HG03565 (cell line): Measurements from ENCODE around the gene DCDC2B.
A peak's percentile ranks its signal among the peaks of the same experiment; 100 is the strongest.
"Not testable (repeated sequence)": the region's sequence is repeated elsewhere in the genome, so short reads cannot be mapped to it uniquely, and the experiment has no call there.

Source experiments
- ATAC-seq: cut with Tn5 transposase; IDR thresholded peaks from one replicate; pipeline ENCODE4 v1.9.1; 2021; ENCODE audit warnings: mild to moderate bottlenecking, moderate library complexity; ENCODE audit not compliant: unreplicated experiment

DCDC2B gene

DNA sequence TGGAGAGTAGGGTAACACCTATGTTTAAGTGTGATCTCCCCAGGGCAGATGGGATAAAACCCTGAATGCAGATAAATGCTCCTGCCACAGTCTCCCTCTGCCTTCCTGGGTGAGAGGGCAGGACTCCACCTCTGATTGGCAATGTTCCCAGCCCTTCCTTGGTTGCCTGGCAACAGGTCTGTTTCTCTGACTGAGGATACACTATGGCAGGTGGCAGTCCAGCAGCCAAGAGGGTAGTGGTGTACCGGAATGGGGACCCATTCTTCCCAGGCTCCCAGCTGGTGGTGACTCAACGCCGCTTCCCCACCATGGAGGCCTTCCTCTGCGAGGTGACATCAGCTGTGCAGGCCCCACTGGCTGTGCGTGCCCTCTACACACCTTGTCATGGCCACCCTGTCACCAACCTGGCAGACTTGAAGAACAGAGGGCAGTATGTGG lies at the start of gene DCDC2B:
Gene DCDC2B (plus strand): TSS at position 199 of the 438 bp plus-strand sequence. CDS start 5 bp downstream, at position 204.
- ATAC-seq, result no peak

DNA sequence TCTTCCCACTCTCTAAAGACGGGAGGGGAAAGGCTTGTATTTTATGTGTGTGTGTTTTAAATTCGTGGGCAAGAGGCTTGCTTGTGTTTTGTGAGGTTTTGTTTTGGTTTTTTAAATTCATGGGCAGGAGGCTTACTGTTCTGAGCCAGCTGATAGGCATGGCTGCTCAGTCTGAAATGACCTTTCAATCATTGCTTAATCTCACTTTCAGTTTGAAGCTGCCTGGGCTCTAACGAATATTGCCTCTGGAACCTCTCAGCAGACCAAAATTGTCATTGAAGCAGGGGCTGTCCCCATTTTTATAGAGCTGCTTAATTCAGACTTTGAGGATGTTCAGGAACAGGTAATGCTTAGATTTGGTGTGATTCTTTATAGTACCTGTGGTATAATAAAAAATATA lies 49.7 kb upstream of the DCDC2B start:
- ATAC-seq, result no peak

DNA sequence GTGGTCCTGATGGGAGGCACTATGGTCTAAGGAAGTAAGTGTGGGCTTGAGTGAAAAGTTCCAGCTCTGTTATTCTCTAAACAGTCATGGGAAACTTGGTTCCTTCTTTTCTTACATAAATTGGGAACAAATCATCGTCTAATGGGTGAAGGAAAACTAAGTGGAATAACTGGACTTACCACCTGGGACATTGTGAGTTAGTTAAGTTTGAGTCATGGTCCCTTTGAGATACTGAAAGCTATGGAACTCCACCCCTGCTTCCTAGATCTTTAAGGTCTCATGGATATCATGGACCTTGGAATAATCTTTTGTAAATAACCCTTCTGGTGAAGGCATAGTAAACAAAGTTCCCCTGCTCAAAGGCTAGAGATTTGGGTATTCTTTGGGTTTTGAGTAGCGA lies 45.5 kb upstream of the DCDC2B start:
- ATAC-seq, result no peak

DNA sequence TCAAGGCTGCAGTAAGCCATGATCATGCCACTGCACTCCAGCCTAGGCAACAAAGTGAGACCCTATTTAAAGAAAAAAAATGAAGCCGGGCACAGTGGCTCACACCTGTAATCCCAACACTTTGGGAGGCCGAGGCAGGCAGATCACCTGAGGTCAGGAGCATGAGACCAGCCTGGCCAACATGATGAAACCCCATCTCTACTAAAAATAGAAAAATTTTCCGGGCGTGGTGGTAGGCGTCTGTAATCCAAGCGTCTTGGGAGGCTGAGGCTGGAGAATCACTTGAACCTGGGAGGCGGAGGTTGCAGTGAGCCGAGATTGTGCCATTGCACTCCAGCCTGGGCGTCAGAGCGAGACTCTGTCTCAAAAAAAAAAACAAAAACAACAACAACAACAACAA lies 43.3 kb upstream of the DCDC2B start:
- not testable (repeated sequence) for ATAC-seq

DNA sequence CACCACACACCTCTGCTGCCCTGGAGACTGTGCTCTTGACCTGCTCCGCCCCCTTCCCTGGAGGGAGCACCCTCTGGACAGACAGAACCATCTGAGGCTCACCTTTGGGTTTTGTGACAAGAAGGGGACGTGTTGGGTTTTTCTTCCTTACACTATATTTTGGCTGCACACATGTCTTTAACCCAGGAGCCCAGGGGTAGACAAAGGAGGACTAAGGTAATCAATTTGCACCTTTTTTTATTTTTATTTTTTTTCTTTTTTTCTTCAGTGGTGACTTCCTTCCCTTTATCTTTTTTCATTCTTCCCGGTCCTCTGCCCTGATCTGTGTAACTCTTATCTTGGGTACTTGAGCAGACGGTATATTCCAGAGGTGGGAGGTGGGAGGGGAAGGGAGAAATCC lies 37.9 kb upstream of the DCDC2B start:
- no peak for ATAC-seq

DNA sequence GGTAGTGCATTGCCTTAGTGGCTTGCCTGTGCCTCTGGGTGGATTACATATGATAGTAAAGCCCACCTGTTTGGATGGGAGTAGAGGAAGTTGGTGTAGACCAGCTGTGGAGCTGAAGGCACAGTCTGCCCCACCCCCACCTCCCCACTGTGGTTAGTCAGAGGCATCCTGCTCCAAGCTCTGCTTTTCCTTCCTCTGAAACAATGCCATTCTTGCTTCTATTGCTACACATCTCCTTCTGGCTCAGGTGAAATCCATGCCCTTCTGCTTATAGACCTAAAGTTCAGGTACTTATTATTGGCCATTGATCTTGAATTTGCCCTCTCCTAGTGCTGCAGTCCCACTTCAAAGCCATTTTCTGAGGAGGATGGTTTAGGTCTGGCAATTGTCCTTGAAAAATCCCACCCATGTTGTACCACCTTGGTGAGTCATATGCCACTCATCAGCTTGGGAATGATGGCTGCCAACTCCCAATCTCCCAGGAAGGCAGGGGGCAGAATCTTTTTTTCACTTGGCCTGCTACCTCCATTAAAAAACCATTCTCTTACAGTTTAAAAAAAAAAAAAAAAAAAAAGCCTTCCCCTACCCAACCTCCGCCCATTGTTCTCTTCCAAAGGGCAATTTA lies 36.2 kb upstream of the DCDC2B start:
- no peak for ATAC-seq

DNA sequence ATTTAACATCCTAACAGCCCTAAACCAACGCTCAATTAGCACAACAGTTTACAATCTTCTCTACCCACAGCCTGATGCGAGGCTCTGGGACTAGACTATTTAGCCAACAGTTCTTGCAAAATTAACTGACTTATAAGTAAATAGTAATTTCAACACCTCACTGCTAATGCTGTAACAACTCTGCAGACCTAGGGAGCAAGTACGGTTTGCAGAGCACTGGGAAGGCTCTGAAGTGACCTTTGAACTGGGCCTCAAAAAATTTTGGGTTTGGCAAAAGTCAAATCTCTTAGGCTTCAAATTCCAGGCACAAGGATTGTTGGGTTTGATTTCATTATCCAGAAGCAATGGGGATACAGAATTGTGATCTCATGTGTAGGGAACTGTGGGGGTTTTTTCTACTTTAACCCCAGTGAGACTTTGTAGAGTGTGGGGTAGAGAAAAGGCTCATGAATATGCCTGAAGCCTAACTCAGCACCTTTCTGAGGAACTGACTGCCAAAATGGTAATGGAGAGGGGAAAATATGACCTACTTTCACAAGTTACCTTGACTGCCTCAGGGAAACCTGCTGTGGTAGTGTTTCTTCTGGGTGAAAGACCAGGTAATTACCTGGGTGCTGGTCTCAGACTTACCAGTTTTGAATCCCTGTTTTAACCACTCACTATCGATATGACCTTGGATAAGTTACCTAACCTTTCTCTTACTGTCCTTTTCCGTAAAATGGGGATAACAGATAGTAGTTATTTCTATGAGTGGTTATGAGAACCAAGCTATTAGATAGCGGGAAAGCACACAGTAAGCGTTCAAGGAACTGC lies 30.3 kb upstream of the DCDC2B start:
- no peak for ATAC-seq

DNA sequence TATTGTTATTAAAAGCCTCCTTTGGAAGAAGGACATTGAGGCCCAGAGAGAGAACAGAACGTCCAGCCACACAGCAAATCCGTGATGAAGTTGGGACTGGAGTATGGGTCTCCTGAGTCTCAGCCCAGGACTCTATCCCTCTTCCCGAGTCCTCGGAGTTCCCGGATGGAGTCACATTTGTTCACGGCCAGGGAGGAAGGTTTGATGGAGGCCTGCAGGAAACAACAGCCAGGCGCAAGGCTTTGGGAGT lies 29.8 kb upstream of the DCDC2B start:
- no peak for ATAC-seq

DNA sequence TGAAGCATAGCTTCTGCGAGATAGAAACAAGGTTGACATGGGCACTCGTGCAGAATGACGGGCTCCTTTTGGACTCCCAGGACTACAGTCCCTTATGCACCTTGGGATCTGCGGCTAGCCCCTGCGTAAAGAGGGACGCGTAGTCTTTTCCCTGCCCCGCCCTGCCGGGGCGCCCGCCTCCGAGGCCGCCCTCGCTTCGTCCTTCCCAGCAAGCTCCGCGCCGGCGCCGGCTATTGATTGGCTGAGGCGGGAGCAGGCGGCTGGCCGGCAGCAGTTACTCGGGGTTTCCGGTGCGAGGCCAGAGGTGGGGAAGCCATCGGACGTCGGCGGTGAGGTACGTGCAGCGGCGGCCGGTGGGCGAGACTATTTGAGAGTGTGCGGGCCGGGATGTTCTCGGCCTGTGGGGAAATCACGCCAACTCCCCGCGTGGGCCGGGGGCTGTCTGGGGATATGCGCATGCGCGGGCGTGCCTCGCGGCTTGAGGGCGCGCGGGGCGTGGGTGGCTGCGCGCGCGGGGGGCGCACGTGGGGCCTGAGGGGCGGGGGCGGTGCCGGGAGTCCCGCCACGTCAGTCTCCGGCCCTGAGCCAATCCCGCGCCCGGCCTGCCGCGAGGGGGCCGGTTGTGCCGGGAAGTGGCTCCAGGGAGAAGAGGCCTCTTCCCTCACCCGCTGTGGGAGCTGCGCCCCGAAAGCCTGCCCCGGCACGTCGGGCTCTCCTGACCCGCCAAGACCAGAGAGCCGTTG lies 29.3 kb upstream of the DCDC2B start, which contains the start of gene TXLNA:
Gene TXLNA (plus strand): TSS at position 233 of the 743 bp plus-strand sequence. CDS start 671 bp downstream, outside the sequence.
- peak; percentile 65 for ATAC-seq

DNA sequence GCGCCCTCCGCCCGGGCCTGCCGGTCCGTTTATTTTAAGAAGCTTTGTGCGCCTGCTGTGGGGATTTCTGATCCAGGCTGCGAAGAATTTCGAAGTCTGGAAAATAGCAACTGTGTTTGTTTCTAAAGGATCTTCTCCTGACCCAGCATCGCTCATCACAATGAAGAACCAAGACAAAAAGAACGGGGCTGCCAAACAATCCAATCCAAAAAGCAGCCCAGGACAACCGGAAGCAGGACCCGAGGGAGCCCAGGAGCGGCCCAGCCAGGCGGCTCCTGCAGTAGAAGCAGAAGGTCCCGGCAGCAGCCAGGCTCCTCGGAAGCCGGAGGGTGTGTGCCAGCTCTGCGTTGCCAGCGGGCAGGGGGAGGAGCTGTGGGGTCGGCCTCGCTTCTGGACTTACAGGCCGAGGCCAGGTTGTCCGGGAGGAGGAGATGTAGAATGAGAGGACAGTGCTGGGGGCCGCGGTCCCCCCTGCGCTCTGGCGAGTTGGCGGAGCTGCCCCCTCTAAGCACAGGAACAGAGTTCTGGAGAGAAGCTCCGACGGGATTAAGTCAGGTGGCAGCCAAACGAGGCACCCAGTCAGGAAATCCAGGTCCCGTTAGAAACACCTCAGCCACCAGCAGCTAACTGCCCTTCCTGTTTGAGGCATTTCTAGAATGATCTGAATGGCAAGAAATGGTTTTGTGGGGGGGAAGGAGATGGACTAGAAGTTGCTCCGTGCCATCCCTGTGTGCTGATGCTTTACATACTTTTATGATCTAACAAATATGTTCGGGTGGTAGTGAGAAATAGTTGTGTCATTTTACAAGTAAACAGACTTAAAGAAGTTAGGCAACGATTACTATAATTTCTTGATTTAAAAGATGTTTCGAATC lies 28.5 kb upstream of the DCDC2B start:
- ATAC-seq, result no peak

DNA sequence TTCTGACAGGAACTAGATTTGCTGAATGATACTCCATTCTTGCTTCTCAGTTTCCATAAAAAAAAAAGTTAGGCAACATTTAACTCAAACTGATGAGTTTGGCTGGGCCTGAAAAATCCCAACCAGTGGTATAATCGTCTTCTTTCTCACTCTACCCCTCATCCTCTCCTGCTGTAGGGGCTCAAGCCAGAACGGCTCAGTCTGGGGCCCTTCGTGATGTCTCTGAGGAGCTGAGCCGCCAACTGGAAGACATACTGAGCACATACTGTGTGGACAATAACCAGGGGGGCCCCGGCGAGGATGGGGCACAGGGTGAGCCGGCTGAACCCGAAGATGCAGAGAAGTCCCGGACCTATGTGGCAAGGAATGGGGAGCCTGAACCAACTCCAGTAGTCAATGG lies 27.8 kb upstream of the DCDC2B start:
- no peak for ATAC-seq

DNA sequence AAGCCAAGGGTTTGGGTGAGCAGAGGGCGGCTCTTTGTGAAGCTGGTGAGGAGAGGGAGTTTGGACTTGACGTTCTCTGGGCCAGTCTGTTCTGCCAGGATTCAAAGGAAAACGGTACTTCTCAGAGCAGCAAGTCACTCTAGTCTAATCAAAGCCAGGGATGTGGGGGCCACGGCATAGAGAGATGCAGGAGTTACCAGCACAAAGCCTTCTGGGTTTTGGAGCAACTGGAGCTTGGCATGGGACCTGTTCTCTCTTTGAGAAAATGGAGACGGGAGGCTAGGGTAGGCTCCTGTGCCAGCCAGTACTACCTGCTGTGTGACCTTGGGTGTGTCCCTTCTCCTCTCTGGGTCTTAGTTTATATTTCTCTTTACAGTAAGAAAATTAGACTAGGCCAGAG lies 27.3 kb upstream of the DCDC2B start:
- ATAC-seq, result no peak

DNA sequence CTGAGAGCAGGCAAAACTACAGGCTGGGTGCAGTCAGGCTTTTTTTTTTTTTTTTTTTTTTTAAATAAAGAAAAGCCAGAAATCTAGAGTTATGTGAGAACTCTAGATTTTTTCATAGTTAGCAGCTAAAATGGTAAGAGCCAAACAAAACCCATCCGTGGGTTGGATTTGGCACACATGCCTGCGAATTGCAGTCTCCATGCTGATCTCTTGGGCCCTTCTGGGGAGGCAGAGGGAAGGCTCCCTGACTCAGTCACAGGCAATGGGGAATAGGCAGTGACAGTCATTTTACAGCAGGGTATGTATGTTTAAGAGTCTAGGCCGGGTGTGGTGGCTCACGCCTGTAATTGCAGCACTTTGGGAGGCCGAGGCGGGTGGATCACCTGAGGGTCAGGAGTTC lies 26.8 kb upstream of the DCDC2B start:
- ATAC-seq, result no peak

DNA sequence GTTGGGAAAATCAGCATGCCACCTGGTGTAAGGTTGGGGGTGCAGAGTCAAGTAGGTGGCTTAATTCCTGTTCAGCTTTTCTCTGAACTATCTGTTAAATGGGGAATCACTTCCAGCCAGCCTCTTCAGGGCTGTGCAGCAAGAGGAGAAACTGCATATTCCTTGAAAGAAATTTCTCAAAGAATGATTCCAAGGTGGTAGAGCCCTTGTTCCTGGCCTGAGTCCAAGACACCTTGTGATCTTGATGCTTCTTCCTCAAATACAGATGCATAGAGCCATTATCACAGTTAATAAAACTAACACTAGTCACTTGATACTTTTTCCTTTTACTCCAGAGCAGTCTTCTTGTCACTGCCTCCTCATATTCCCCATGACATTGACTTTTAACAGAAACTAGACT lies 24.2 kb upstream of the DCDC2B start:
- no peak for ATAC-seq

DNA sequence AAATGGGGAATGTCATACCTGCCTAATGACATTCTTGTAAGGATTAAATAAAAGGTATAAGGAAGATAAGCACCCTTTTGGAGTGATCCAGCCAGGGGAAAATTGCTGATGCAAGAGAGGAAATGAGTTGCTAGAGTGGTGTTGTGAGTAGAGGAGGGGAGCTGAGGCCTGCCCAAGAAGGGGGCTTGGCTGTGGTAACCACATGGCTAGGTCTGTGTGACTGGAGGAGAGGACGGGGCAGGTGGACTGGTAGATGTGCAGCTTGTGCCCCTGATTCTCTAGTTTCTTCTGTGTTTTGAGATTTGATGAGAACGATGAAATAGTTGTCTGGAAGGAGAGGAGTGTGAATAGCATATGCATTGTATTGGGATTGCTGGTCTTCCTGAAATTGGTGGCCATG lies 22.8 kb upstream of the DCDC2B start:
- no peak for ATAC-seq

DNA sequence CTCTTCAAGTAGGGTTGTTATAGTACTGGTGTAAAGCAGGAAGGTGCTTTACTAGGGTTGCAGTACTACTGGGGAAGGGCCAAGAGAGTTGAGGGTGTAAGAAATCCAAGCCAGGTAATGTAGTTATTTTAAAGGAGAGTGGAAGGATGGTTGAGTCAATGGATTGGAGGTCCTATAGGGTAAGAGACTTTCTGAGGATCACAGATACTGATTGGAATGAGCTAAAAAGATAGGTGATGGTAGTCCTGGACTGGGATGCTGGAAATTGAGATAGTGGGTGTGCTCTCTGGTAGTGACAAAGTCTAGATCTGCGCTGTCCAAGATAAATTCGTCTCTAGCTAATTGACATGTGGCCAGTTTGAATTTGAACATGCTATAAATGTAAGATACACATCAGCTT lies 22.4 kb upstream of the DCDC2B start:
- no peak for ATAC-seq

DNA sequence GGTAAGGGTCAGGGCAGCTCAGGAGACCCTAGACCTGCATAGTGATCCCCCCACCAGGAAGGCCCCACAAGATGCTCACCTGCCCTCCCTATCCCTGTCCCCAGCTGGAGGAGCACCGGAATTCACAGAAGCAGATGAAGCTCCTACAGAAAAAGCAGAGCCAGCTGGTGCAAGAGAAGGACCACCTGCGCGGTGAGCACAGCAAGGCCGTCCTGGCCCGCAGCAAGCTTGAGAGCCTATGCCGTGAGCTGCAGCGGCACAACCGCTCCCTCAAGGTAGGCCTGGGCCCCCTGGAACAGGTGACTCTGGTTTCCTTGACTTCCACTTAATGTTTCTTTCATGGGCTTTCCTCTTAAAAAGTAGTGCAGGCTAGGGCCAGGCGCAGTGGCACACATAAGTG lies 21.0 kb upstream of the DCDC2B start:
- no peak for ATAC-seq

DNA sequence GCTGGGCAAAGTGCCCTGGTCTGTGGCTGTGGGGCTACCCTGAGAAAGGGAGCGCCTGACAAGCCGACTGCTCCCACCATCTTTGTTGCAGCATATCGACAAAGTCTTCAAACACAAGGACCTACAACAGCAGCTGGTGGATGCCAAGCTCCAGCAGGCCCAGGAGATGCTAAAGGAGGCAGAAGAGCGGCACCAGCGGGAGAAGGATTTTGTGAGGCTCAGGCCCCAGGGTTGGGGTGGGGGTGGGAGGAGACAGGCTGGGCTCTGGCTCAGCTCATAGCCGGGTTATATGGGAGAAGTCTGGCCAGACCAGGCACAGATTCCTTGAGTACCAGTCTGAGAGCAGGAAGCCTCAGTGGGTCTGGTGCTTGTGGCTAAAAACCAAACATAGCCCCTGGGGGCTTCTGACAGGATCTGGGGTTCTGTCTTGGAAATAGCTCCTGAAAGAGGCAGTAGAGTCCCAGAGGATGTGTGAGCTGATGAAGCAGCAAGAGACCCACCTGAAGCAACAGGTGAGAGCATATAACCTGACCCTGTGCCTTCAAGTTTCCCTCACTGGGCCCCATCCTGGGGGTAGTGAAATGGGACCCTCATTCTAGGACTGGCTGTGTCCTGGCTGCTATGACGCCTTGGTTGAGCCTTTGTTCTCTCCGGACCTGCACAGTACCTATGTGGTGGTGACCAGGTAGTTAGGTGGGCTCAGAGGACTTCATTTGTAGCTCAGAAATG lies 16.5 kb upstream of the DCDC2B start:
- ATAC-seq, result no peak

DNA sequence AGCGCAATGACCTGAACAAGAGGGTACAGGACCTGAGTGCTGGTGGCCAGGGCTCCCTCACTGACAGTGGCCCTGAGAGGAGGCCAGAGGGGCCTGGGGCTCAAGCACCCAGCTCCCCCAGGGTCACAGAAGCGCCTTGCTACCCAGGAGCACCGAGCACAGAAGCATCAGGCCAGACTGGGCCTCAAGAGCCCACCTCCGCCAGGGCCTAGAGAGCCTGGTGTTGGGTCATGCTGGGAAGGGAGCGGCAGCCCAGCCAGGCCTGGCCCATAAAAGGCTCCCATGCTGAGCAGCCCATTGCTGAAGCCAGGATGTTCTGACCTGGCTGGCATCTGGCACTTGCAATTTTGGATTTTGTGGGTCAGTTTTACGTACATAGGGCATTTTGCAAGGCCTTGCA lies 13.9 kb upstream of the DCDC2B start:
- no peak for ATAC-seq

DNA sequence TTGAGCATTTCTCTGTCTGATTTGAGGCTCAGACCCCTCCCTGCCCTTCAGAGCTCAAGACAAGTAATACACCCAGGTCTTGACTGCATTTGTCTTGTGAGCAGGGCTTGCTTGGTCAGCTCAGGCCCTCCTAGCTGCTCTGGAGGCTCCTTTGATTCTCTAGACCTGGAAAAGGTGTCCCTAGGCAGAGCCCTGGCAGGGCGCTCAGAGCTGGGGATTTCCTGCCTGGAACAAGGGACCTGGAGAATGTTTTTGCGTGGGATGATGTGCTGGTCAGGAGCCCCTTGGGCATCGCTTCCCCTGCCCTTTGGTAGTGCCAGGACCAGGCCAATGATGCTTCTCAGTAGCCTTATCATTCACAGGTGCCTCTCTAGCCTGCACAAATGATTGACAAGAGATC lies 13.4 kb upstream of the DCDC2B start:
- no peak for ATAC-seq
